H1 (cell line): ENCODE data around the gene JMJD8. TPM values are rescaled to one million over a fixed set of nuclear protein-coding genes. Genes with fewer than 3 reads are reported as not detected.

Experiments used
- CBX5 ChIP-seq: fragments of 300-800, 300-1000 bp; sonication (generic); IDR thresholded peaks from 2 replicates; pipeline ENCODE4 v1.7.1; 2016; ENCODE audit warnings: antibody characterized with exemption, low read length, low read depth
- SIN3A ChIP-seq, 2 experiments: IDR thresholded peaks in 1 of 2; conservative IDR thresholded peaks in 1 of 2; 2 replicates each; pipeline ENCODE4 v1.6.1; 2011 to 2012; ENCODE audit warnings: low read length in 2 of 2, improper control_type of control experiment in 1 of 2, low read depth in 1 of 2, mild to moderate bottlenecking in 1 of 2
- YY1 ChIP-seq: IDR thresholded peaks from 2 replicates; pipeline ENCODE4 v1.6.1; 2011; ENCODE audit warnings: low read depth, mild to moderate bottlenecking, low read length
- ZNF274 ChIP-seq: IDR thresholded peaks from 2 replicates; pipeline ENCODE4 v1.7.0; 2012; ENCODE audit warnings: low read length, borderline replicate concordance; ENCODE audit errors: extremely low read depth
- polyA plus RNA-seq, 7 experiments: library from polyadenylated mRNA; depleted of rRNA in 3 of 7; stranded (reverse) in 5 of 7; unstranded in 2 of 7; fragments of >200 nt in 5 of 7; fragments of 200-250 nt in 2 of 7; gene quantifications; 1 replicate in 5 of 7; 2 replicates in 1 of 7; 4 replicates in 1 of 7; pipeline versions ENCODE4 v1.2.1 to v1.2.3, GENCODE V29; 2011 to 2013; ENCODE audit warnings: missing spikeins in 2 of 7, mixed read lengths in 2 of 7
- total RNA-seq: library from RNA; stranded (reverse); fragmentation: NEBNext Ultra II Directional; extraction: Animal tissue kit (Norgen Biotek cat#: 25700); gene quantifications from 2 replicates; pipeline ENCODE4 v1.2.1, GENCODE V29; 2021

The JMJD8 gene
- total and polyA plus RNA-seq, 2 of the 8 experiments (the other 6 are each of a cell fraction or from before 2014, with no cell fraction given), result 46.4 to 87.4 TPM

- TF ChIP-seq CBX5, result no peak
- no peak for TF ChIP-seq YY1
- TF ChIP-seq ZNF274, result no peak
- TF ChIP-seq SIN3A (conservative IDR thresholded peaks at IDR 0.05 in 1 of 2, IDR thresholded peaks at IDR 0.05 in 1 of 2; ENCODE audit: low read depth in 1 of 2, low read length in 2 of 2), result no peak
- TF ChIP-seq, all 59 proteins: peak for 0
Observed at GRCh38 chr16:652454-653305, 31.5 kb downstream of the JMJD8 start (continued).
